ENCODE results near the gene HENMT1. TPM values are rescaled to one million over a fixed set of nuclear protein-coding genes. Genes with fewer than 3 reads are reported as not detected.

The HENMT1 gene
- total and polyA plus RNA-seq, 9 of the 15 experiments (the other 6 are each of a cell fraction or from before 2014, with no cell fraction given) = not detected

DNA sequence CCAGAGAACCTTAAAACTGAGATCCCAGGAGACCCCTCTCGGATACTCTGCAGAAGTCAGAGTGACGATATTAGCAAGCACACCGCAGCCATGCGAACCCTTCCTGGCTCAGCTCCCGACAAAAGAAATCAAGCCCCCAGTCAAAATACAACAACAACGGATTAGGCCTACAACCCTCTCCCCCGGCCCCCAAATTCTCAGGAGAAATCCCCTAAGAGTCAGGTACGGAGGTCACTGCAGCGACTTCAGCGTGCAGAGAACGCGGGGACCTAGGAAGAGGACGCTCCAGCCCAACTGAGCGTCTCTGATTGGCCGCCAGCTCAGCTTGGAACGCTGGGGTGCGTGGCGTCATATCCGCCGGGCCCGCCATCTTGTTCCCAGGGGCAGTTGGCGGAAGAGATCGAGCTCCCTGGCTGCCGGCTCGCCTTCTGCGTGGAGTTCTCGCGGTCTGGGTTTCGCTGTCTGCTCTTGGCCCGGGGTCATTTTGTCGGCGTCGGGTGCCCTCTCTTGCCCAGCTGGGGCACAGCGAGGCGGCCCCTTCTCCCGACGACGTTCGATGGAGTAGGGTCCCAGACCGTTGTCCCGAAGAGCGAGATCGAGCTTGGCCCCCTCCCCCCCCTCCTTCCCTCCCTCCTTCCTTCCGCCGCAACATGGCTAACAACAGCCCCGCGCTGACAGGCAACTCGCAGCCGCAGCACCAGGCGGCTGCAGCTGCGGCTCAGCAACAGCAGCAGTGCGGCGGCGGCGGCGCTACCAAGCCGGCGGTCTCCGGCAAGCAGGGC is 31.2 kb upstream of the HENMT1 start, which contains the start of gene PRPF38B (continued):
- TF ChIP-seq, protein P1, sequence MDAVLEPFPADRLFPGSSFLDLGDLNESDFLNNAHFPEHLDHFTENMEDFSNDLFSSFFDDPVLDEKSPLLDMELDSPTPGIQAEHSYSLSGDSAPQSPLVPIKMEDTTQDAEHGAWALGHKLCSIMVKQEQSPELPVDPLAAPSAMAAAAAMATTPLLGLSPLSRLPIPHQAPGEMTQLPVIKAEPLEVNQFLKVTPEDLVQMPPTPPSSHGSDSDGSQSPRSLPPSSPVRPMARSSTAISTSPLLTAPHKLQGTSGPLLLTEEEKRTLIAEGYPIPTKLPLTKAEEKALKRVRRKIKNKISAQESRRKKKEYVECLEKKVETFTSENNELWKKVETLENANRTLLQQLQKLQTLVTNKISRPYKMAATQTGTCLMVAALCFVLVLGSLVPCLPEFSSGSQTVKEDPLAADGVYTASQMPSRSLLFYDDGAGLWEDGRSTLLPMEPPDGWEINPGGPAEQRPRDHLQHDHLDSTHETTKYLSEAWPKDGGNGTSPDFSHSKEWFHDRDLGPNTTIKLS (IDR thresholded peaks at IDR 0.05; ENCODE audit: borderline replicate concordance, low read depth) = peak; percentile 89
- TF ChIP-seq NCOA6 (IDR thresholded peaks at IDR 0.05) = no peak
- TF ChIP-seq NFATC3 (IDR thresholded peaks at IDR 0.05) = peak; percentile 85; the same call in 1 of the 2 replicates
- TF ChIP-seq TCFL5 (CRISPR knock-in tag; conservative IDR thresholded peaks at IDR 0.05) = no peak
- peak; percentile 43; the same call in 1 of the 2 replicates for TF ChIP-seq ZKSCAN1 (IDR thresholded peaks at IDR 0.05; ENCODE audit: low read depth, low read length)
- peak; percentile 84 for TF ChIP-seq MYC (IDR thresholded peaks at IDR 0.05; ENCODE audit: low read depth, low read length)
- TF ChIP-seq MYC (CRISPR knock-in tag; IDR thresholded peaks at IDR 0.05; ENCODE audit: borderline replicate concordance, low read depth) = peak; percentile 47
- no peak for TF ChIP-seq ZNF23 (CRISPR knock-in tag; IDR thresholded peaks at IDR 0.05)
- TF ChIP-seq ZNF143 (CRISPR knock-in tag; IDR thresholded peaks at IDR 0.05) = no peak; the same call in 1 of the 2 replicates
- TF ChIP-seq EP300 (IDR thresholded peaks at IDR 0.05; ENCODE audit: low read length) = 0 out of 2 replicates have a peak, but pooled peaks have one; percentile 10
- TF ChIP-seq, protein P2, sequence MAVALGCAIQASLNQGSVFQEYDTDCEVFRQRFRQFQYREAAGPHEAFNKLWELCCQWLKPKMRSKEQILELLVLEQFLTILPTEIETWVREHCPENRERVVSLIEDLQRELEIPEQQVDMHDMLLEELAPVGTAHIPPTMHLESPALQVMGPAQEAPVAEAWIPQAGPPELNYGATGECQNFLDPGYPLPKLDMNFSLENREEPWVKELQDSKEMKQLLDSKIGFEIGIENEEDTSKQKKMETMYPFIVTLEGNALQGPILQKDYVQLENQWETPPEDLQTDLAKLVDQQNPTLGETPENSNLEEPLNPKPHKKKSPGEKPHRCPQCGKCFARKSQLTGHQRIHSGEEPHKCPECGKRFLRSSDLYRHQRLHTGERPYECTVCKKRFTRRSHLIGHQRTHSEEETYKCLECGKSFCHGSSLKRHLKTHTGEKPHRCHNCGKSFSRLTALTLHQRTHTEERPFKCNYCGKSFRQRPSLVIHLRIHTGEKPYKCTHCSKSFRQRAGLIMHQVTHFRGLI (CRISPR knock-in tag; IDR thresholded peaks at IDR 0.05) = no peak
- no peak for TF ChIP-seq LARP7 (IDR thresholded peaks at IDR 0.05)
- no peak for TF ChIP-seq HIVEP1 (CRISPR knock-in tag; IDR thresholded peaks at IDR 0.05)
- no peak for TF ChIP-seq POLR3A (IDR thresholded peaks at IDR 0.05; ENCODE audit: borderline replicate concordance, extremely low read depth, insufficient read depth, insufficient read length)
- peak; percentile 51 for TF ChIP-seq TEAD4 (IDR thresholded peaks at IDR 0.05; ENCODE audit: low read length)
- TF ChIP-seq TEAD4 (CRISPR knock-in tag; IDR thresholded peaks at IDR 0.05; ENCODE audit: borderline replicate concordance) = no peak
- TF ChIP-seq, protein P3, sequence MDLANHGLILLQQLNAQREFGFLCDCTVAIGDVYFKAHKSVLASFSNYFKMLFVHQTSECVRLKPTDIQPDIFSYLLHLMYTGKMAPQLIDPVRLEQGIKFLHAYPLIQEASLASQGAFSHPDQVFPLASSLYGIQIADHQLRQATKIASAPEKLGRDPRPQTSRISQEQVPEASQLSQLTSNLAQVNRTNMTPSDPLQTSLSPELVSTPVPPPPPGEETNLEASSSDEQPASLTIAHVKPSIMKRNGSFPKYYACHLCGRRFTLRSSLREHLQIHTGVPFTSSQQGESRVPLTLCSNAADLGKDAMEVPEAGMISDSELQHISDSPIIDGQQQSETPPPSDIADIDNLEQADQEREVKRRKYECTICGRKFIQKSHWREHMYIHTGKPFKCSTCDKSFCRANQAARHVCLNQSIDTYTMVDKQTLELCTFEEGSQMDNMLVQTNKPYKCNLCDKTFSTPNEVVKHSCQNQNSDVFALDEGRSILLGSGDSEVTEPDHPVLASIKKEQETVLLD (IDR thresholded peaks at IDR 0.05) = no peak
- peak; percentile 28 for TF ChIP-seq SP2 (IDR thresholded peaks at IDR 0.05; ENCODE audit: extremely low read depth, low read depth, low read length, poor library complexity, severe bottlenecking)
- no peak for TF ChIP-seq PHB (CRISPR knock-in tag; IDR thresholded peaks at IDR 0.05)
- no peak for TF ChIP-seq DDX20 (tag; IDR thresholded peaks at IDR 0.05; ENCODE audit: low read depth)
- no peak for TF ChIP-seq HSF4 (CRISPR knock-in tag; IDR thresholded peaks at IDR 0.05; ENCODE audit: borderline replicate concordance)
- TF ChIP-seq MYBL2 (IDR thresholded peaks at IDR 0.05; ENCODE audit: low read depth) = no peak; the same call in 1 of the 2 replicates
- TF ChIP-seq MYBL2 (CRISPR knock-in tag; IDR thresholded peaks at IDR 0.05; ENCODE audit: borderline replicate concordance) = no peak
- TF ChIP-seq, protein P4, sequence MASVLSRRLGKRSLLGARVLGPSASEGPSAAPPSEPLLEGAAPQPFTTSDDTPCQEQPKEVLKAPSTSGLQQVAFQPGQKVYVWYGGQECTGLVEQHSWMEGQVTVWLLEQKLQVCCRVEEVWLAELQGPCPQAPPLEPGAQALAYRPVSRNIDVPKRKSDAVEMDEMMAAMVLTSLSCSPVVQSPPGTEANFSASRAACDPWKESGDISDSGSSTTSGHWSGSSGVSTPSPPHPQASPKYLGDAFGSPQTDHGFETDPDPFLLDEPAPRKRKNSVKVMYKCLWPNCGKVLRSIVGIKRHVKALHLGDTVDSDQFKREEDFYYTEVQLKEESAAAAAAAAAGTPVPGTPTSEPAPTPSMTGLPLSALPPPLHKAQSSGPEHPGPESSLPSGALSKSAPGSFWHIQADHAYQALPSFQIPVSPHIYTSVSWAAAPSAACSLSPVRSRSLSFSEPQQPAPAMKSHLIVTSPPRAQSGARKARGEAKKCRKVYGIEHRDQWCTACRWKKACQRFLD (CRISPR knock-in tag; IDR thresholded peaks at IDR 0.05) = peak; percentile 90
